Smooth muscle cell (in vitro differentiated cells): ENCODE measurements around the gene FPR1. TPM values are rescaled to one million over a fixed set of nuclear protein-coding genes. Genes with fewer than 3 reads are reported as not detected.
A peak's percentile ranks its signal among the peaks of the same experiment; 100 is the strongest.

Source experiments
- DNase-seq: peaks from one replicate; lab custom pipeline; 2025; ENCODE audit not compliant: unreplicated experiment; lab: John Stamatoyannopoulos, UW
- H2AFZ ChIP-seq: fragments of 200-600 bp; sonication (generic); 2 replicates; pipeline ENCODE4 v1.6.0; 2016; ENCODE audit warnings: antibody characterized with exemption, low read depth, mild to moderate bottlenecking
- H3F3A ChIP-seq: fragments of 200-600 bp; sonication (generic); 2 replicates; pipeline ENCODE4 v1.6.0; 2017; ENCODE audit warnings: antibody characterized with exemption, low read depth
- H3K27ac ChIP-seq: fragments of 200-600 bp; sonication (generic); 2 replicates; pipeline ENCODE4 v1.5.1; 2016; ENCODE audit warnings: low read depth, mild to moderate bottlenecking
- H3K27me3 ChIP-seq: fragments of 200-600 bp; sonication (generic); 2 replicates; pipeline ENCODE4 v1.6.1; 2016; ENCODE audit warnings: low read depth, mild to moderate bottlenecking
- H3K36me3 ChIP-seq: fragments of 200-600 bp; sonication (generic); 2 replicates; pipeline ENCODE4 v1.5.1; 2016; ENCODE audit warnings: low read depth
- H3K4me1 ChIP-seq: fragments of 200-600 bp; sonication (generic); 2 replicates; pipeline ENCODE4 v1.5.1; 2016; ENCODE audit warnings: low read depth
- H3K4me2 ChIP-seq: fragments of 200-600 bp; sonication (generic); 2 replicates; pipeline ENCODE4 v1.6.0; 2016; ENCODE audit warnings: mild to moderate bottlenecking
- H3K4me3 ChIP-seq: fragments of 200-600 bp; sonication (generic); 2 replicates; pipeline ENCODE4 v1.5.1; 2016; ENCODE audit warnings: mild to moderate bottlenecking
- H3K79me2 ChIP-seq: fragments of 200-600 bp; sonication (generic); 2 replicates; pipeline ENCODE4 v1.6.0; 2016; ENCODE audit warnings: low read depth, mild to moderate bottlenecking
- H3K9ac ChIP-seq: fragments of 200-600 bp; sonication (generic); 2 replicates; pipeline ENCODE4 v1.6.0; 2016; ENCODE audit warnings: low read depth
- H3K9me3 ChIP-seq: fragments of 200-600 bp; sonication (generic); replicated peaks from 2 replicates; pipeline ENCODE4 v1.5.1; 2016; ENCODE audit warnings: low read depth
- H4K20me1 ChIP-seq: fragments of 200-600 bp; sonication (generic); 2 replicates; pipeline ENCODE4 v1.6.0; 2016; ENCODE audit warnings: low read depth
- WGBS: methylation state at CpG from one replicate; pipeline ENCODE4 v1.1.7; 2016; ENCODE audit warnings: low lambda C conversion rate; 5-methylcytosine and 5-hydroxymethylcytosine counted together
- polyA plus RNA-seq: library from polyadenylated mRNA; unstranded; fragments of >200 nt; fragmentation: Nextera tagmentation; extraction: Ambion mirVana; gene quantifications from 2 replicates; pipeline ENCODE4 v1.2.1, GENCODE V29; 2016
- total RNA-seq: library from RNA; depleted of rRNA; stranded (reverse); fragments of >200 nt; gene quantifications from 2 replicates; pipeline ENCODE4 v1.2.3, GENCODE V29; 2014
- TF ChIP-seq, protein P1 (sequence below): fragments of 200-600 bp; sonication (generic); IDR thresholded peaks from 2 replicates; pipeline ENCODE4 v1.5.1; 2017; ENCODE audit warnings: borderline replicate concordance, mild to moderate bottlenecking, antibody characterized with exemption; ENCODE audit not compliant: insufficient read depth, poor library complexity, severe bottlenecking

FPR1 gene
- total and polyA plus RNA-seq, 2 experiments from 2014 or later, result not detected

DNA sequence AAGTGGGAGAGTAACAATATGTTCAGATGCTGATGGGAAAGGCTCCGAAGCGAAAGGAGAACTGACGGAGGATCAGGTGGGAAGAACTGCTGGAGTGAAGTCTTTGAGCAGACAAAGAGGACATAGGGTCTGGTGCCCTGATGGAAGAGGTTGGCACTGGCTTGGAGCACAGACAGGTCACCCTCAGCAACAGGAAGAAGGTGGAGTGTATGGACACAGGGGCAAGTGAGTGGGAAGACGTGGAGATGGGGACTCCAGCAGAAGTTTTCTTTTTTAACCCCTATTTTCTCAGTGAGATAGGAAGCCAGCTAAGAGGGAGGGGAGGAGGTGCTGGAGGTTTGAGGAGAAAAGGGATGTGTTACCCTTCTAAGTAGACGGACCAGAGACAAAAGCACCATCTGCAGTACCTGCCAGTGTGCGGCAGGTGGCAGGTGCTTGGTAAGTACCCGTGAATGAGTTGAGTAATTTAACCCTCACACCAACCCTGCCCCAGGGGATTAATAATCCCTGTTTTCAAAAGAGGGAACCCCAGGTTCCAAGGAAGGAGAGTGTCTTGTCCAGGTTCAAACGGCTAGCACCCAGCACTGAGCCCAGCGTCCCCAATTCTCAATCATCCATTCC is 39.1 kb downstream of the FPR1 start:
- Histone ChIP-seq H3K4me1 (no peaks in the 10 kb centered on the region), H4K20me1 (no peaks in the 10 kb centered on the region), H3K27me3 (peaks cover 15% of the 10 kb centered on the region), H3K27ac (no peak overlapping the region), H2AFZ (no peak overlapping the region), H3K4me3 (no peak overlapping the region), H3K4me2 (no peak overlapping the region), H3K9me3 (no peaks in the 10 kb centered on the region), H3F3A (peaks cover 22% of the 10 kb centered on the region), H3K9ac (no peak overlapping the region), H3K36me3 (no peaks in the 10 kb centered on the region), H3K79me2 (no peaks in the 10 kb centered on the region)
- WGBS, result 45% methylated on average over 9 of the region's 9 CpGs
- no peak for DNase-seq
- TF ChIP-seq, protein P1, sequence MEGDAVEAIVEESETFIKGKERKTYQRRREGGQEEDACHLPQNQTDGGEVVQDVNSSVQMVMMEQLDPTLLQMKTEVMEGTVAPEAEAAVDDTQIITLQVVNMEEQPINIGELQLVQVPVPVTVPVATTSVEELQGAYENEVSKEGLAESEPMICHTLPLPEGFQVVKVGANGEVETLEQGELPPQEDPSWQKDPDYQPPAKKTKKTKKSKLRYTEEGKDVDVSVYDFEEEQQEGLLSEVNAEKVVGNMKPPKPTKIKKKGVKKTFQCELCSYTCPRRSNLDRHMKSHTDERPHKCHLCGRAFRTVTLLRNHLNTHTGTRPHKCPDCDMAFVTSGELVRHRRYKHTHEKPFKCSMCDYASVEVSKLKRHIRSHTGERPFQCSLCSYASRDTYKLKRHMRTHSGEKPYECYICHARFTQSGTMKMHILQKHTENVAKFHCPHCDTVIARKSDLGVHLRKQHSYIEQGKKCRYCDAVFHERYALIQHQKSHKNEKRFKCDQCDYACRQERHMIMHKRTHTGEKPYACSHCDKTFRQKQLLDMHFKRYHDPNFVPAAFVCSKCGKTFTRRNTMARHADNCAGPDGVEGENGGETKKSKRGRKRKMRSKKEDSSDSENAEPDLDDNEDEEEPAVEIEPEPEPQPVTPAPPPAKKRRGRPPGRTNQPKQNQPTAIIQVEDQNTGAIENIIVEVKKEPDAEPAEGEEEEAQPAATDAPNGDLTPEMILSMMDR, result peak; percentile 29

- Histone ChIP-seq H3K36me3 (no peaks in the 10 kb centered on the region), H3K27ac (no peak overlapping the region), H3K27me3 (peaks cover 6% of the 10 kb centered on the region), H3K79me2 (no peaks in the 10 kb centered on the region), H4K20me1 (no peaks in the 10 kb centered on the region), H3K4me1 (no peaks in the 10 kb centered on the region), H2AFZ (no peak overlapping the region), H3K4me2 (no peak overlapping the region), H3K4me3 (no peak overlapping the region), H3K9me3 (no peaks in the 10 kb centered on the region), H3F3A (peaks cover 28% of the 10 kb centered on the region), H3K9ac (no peak overlapping the region)
- TF ChIP-seq, protein P1, result no peak
- 90% methylated on average over 1 of the region's 1 CpG for WGBS
- no peak for DNase-seq
These were observed 40.0 kb downstream of the FPR1 start for GRCh38 chr19:51711702-51712101.

- Histone ChIP-seq H3K27ac (no peak overlapping the region), H3K27me3 (no peaks in the 10 kb centered on the region), H3K9me3 (no peaks in the 10 kb centered on the region), H3K9ac (no peak overlapping the region), H2AFZ (no peak overlapping the region), H3K36me3 (no peaks in the 10 kb centered on the region), H3F3A (peaks cover 38% of the 10 kb centered on the region), H3K4me2 (no peak overlapping the region), H3K4me1 (no peaks in the 10 kb centered on the region), H3K79me2 (no peaks in the 10 kb centered on the region), H3K4me3 (no peak overlapping the region), H4K20me1 (peaks cover 5% of the 10 kb centered on the region)
- TF ChIP-seq, protein P1, result no peak
- no peak for DNase-seq
- 83% methylated on average over 2 of the region's 2 CpGs for WGBS
These were observed 41.5 kb downstream of the FPR1 start for GRCh38 chr19:51710163-51710562.

DNA sequence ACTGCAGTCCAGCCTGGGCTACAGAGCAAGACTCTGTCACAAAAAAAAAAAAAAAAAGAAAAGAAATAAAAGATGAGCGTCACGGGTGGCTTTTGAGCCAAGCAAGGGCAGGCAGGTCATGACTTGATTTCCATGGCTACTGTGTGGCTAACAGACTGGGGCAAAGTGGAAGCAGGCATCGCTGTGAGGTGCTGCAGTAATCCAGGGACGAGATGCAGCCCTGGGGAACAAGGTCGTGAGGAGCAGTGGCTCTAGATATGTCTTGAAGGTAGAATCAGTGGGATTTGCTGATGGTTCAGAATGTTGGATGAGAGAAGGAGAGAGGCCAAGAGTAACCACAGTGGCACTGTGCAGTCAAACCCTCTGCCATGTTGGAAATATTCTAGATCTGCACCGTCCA is 42.1 kb downstream of the FPR1 start:
- H3K79me2 ChIP-seq, result no peaks in the 10 kb centered on the region
- H3K4me2 ChIP-seq, result no peak overlapping the region
- peaks cover 42% of the 10 kb centered on the region for H3F3A ChIP-seq
- H3K9ac ChIP-seq, result no peak overlapping the region
- DNase-seq, result no peak
- TF ChIP-seq, protein P1, result no peak
- 90% methylated on average over 6 of the region's 6 CpGs for WGBS
- H3K27me3 ChIP-seq, result no peaks in the 10 kb centered on the region
- no peak overlapping the region for H2AFZ ChIP-seq
- no peaks in the 10 kb centered on the region for H3K4me1 ChIP-seq
- H3K27ac ChIP-seq, result no peak overlapping the region
- no peak overlapping the region for H3K4me3 ChIP-seq
- no peaks in the 10 kb centered on the region for H3K36me3 ChIP-seq
- peaks cover 5% of the 10 kb centered on the region for H4K20me1 ChIP-seq
- H3K9me3 ChIP-seq, result no peaks in the 10 kb centered on the region
